HG03342 (cell line): Measurements from ENCODE around the gene LDAH.

Source experiments
- ATAC-seq: cut with Tn5 transposase; IDR thresholded peaks from one replicate; pipeline ENCODE4 v1.9.1; 2021; ENCODE audit warnings: mild to moderate bottlenecking, moderate library complexity; ENCODE audit not compliant: unreplicated experiment

The LDAH gene

GRCh38 chr2:20641123-20641985 lies 181.5 kb downstream of the LDAH start:
- ATAC-seq = no peak

GRCh38 chr2:20640411-20641122 lies 182.3 kb downstream of the LDAH start:
- no peak for ATAC-seq

DNA sequence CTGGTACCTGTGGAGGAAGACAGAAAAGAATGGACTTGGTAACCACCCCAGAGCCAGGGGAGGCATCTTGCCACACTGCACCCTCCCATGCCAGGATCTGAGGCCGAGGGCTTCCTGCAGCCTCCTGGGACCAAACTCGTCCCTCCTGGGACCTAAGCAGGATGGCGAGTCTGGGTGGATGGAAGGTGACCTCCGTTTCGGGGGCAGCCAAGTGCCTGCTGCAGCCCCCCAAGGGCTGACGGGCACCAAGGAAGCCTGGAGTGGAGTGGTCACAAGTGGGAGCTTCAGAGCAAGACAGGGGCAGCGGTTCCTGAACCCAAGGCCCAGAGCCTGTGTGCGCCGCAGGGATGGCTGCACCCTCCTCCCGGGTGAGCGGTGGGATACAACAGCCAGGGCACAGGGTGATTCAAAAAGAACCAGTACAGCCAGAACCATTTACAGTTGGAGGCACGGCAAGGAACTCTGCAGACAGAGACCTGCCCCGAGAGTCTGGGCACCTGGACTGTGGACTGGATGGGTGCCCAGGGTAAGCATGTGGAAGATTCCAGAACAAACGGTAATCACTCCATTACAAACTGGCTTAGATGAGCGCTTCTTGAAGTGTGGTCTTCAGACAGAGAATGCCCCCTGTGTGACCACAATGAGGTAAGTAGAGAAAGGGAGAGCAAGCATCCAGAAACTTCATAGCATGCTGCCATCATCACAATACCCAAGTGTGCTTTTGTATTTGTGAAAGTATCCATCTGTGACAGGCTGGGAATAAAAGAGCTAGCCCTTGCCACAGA lies 184.1 kb downstream of the LDAH start:
- ATAC-seq = no peak

GRCh38 chr2:20638014-20638413 lies 184.9 kb downstream of the LDAH start:
- ATAC-seq = no peak

DNA sequence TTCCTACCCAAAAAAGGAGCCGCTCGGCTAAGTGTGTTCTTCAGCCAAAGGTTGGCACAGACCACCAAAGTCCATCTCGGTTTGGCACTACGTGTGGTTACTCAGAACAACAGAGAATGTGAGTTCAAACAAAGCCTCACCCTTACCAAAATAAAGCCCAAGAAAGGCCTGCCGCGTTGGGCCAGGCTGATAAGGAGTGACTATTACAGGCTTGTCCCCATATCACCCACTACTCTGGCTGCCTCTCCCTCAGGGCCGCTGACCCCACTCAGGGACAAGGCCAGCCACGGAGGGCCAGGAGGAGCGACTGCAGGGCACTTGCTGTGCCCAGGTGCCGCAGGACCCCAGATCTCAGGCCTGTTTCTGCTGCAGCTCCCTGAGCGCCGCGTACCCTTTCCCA lies 185.8 kb downstream of the LDAH start:
- no peak for ATAC-seq

DNA sequence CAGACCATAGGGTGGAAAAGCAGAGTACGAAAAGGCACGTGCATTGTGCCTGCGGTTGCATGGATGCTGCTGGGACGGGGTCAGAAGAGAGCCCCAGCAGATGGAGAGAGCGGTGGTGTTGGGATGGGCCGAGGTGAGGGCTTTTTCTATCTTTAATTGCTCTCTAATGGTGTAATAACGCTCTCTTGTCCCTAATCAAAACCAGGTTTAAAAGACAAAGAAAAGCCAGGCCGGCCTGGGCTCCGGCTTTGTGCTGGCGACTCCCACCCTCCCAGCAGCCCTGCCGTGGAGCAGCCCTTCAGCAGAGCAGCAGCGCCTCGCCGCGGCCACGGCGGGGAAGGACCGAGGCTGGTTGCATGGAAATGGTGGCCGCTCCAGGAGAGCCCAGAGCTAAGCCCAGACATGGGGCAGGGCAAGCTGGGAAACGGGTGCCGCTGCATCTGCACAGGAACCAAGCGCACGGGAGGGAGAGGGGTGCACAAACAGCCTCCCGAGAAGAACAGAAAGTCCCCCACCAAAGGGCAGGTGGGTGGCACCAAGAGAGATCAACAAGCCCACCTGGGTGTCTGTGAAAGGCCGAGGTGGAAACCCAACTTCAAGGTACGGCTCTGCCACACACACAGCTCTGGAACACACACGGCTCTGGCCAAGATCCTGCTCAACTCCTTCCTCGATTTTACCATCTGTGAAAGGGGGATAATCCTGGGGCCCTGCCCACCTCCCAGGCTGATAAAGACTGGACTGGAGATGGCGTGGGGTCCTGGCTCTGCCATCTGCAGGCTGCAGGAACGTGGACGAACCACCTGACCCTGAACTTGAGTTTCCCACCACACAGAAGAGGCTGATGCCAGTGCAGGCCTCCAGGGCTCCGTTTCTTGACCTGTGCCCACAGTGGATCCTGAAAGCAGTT lies 187.0 kb downstream of the LDAH start:
- peak; percentile 42 for ATAC-seq

- no peak for ATAC-seq
These were observed 187.8 kb downstream of the LDAH start for GRCh38 chr2:20635113-20635510.

DNA sequence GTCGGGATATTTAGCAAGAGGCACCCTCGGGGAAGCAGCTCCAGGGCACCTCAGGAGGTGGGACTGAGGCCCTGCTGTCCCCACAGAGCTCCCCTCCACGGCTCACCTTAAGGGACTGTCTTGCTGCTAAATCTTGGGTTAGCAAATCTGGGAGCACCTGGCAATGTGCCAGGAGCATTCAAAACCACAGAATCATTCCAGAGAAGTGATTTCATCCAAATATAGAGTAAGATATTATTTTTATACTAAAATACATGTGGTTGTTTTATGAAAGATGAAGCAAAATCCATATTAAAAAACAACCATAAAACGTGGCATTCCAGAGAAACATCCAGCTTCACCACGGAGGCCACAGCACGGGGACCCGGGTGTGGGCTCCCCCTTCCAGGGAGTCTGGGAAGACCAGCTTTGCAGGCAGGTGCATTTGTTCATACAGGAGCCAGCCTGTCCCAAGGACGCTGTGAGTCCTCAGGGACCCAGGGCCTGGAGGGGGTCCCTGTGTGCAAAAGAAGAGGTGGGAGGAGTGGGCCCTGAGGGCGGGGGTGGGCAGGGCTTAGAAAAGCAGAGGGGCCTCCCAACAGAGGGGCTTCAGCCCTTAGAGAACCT lies 188.3 kb downstream of the LDAH start:
- ATAC-seq = no peak
